Fibroblast of lung (primary cell): ENCODE data around the gene NRIP1. TPM values are rescaled to one million over a fixed set of nuclear protein-coding genes. Genes with fewer than 3 reads are reported as not detected.

Source experiments
- DNase-seq, 2 donors: peaks; one replicate each; pipeline versions ENCODE4 v3.0.0 to v3.0.0-alpha.2; 2010; ENCODE audit warnings: low read depth in 2 of 2
- H2AFZ ChIP-seq: 2 replicates; pipeline ENCODE4 v1.5.1; 2012; ENCODE audit warnings: low read length, control low read depth, inconsistent platforms
- H3K27ac ChIP-seq: 2 replicates; pipeline ENCODE4 v1.5.1; 2011; ENCODE audit warnings: low read length, control low read depth; ENCODE audit not compliant: insufficient read depth
- H3K27me3 ChIP-seq: 2 replicates; pipeline ENCODE4 v1.5.1; 2011; ENCODE audit warnings: mild to moderate bottlenecking, low read length; ENCODE audit not compliant: control insufficient read depth, insufficient read depth
- H3K36me3 ChIP-seq: 2 replicates; pipeline ENCODE4 v1.5.1; 2011; ENCODE audit warnings: low read length; ENCODE audit not compliant: control insufficient read depth, insufficient read depth
- H3K4me1 ChIP-seq: 2 replicates; pipeline ENCODE4 v1.5.1; 2011; ENCODE audit warnings: low read length; ENCODE audit not compliant: control insufficient read depth, insufficient read depth; ENCODE audit errors: extremely low read depth
- H3K4me2 ChIP-seq: 2 replicates; pipeline ENCODE4 v1.5.1; 2011; ENCODE audit warnings: low read length, control low read depth; ENCODE audit not compliant: insufficient read depth; ENCODE audit errors: extremely low read depth
- H3K4me3 ChIP-seq, 4 experiments: fragments of 200-600 bp in 1 of 4; sonication (generic) in 1 of 4; replicated peaks in 1 of 4; 2 replicates each; pipeline ENCODE4 v1.5.1; 2011 to 2016; ENCODE audit warnings: low read length in 4 of 4, low read depth in 3 of 4, mild to moderate bottlenecking in 3 of 4, control low read depth in 2 of 4, inconsistent platforms in 1 of 4, mixed read lengths in 1 of 4; ENCODE audit not compliant: insufficient read depth in 1 of 4; ENCODE audit errors: control extremely low read depth in 1 of 4
- H3K79me2 ChIP-seq: 2 replicates; pipeline ENCODE4 v1.5.1; 2012; ENCODE audit warnings: mild to moderate bottlenecking, low read length, inconsistent platforms; ENCODE audit not compliant: control insufficient read depth, insufficient read depth
- H3K9ac ChIP-seq: 2 replicates; pipeline ENCODE4 v1.5.1; 2011; ENCODE audit warnings: mild to moderate bottlenecking, low read length, control low read depth; ENCODE audit not compliant: insufficient read depth
- H3K9me3 ChIP-seq: 2 replicates; pipeline ENCODE4 v1.5.1; 2012; ENCODE audit warnings: low read depth, low read length; ENCODE audit not compliant: control insufficient read depth, insufficient read depth
- H4K20me1 ChIP-seq: 2 replicates; pipeline ENCODE4 v1.5.1; 2011; ENCODE audit warnings: low read length; ENCODE audit not compliant: control insufficient read depth, insufficient read depth; ENCODE audit errors: extremely low read depth
- EZH2 ChIP-seq: IDR thresholded peaks from 2 replicates; pipeline ENCODE4 v1.5.1; 2012; ENCODE audit warnings: low read length, control low read depth, mild to moderate bottlenecking; ENCODE audit errors: missing control alignments
- polyA plus RNA-seq, 2 donors: library from polyadenylated mRNA; depleted of rRNA in 1 of 2; stranded (reverse) in 1 of 2; unstranded in 1 of 2; fragments of >200 nt; gene quantifications; 2 replicates each; pipeline ENCODE4 v1.2.1, GENCODE V29; 2011 to 2012; ENCODE audit warnings: missing spikeins in 1 of 2
- total RNA-seq: library from RNA; depleted of rRNA; stranded (reverse); fragments of >200 nt; gene quantifications from 2 replicates; pipeline ENCODE4 v1.2.1, GENCODE V29; 2014
- TF ChIP-seq, protein P1 (sequence below), 2 donors: IDR thresholded peaks in 1 of 2; conservative IDR thresholded peaks in 1 of 2; 1 replicate in 1 of 2; 2 replicates in 1 of 2; pipeline ENCODE4 v1.5.1; 2011 to 2012; ENCODE audit warnings: low read length in 2 of 2, control low read depth in 1 of 2, inconsistent platforms in 1 of 2, low read depth in 1 of 2, mild to moderate bottlenecking in 1 of 2

The NRIP1 gene
- total and polyA plus RNA-seq, 2 donors (not counting 1 experiment from before 2014, with no cell fraction given), result 17.8 to 24.8 TPM

DNA sequence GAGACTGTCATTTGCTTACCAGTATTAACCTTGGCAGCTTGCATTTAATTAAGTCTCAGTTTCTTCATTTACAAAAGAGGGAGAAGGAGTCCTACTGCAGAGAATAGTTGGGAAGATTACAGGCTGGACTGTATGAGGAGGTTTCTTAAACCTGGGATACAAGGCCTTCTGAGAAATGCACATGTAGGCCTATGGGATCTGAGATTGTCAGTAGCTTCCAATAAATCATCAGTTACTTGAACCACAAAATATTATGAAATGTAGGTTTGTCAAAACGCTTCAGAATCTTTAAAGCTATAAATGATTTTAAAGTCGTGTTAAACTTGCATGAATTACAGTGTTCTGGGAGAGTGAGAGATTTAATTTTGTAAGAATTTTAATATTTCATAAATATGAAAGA is 69.6 kb downstream of the NRIP1 start:
- Histone ChIP-seq H3K79me2 (peaks cover 51% of the 10 kb centered on the region), H3K27ac (no peak overlapping the region), H3K4me3 (no peak overlapping the region), H4K20me1 (no peaks in the 10 kb centered on the region), H3K36me3 (no peaks in the 10 kb centered on the region), H2AFZ (no peak overlapping the region), H3K4me1 (peaks cover 2% of the 10 kb centered on the region), H3K27me3 (no peaks in the 10 kb centered on the region), H3K9ac (no peak overlapping the region), H3K9me3 (no peaks in the 10 kb centered on the region), H3K4me2 (no peak overlapping the region)
- TF ChIP-seq EZH2, result no peak
- TF ChIP-seq, protein P1, sequence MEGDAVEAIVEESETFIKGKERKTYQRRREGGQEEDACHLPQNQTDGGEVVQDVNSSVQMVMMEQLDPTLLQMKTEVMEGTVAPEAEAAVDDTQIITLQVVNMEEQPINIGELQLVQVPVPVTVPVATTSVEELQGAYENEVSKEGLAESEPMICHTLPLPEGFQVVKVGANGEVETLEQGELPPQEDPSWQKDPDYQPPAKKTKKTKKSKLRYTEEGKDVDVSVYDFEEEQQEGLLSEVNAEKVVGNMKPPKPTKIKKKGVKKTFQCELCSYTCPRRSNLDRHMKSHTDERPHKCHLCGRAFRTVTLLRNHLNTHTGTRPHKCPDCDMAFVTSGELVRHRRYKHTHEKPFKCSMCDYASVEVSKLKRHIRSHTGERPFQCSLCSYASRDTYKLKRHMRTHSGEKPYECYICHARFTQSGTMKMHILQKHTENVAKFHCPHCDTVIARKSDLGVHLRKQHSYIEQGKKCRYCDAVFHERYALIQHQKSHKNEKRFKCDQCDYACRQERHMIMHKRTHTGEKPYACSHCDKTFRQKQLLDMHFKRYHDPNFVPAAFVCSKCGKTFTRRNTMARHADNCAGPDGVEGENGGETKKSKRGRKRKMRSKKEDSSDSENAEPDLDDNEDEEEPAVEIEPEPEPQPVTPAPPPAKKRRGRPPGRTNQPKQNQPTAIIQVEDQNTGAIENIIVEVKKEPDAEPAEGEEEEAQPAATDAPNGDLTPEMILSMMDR (conservative IDR thresholded peaks at IDR 0.05 in 1 of 2, IDR thresholded peaks at IDR 0.05 in 1 of 2; ENCODE audit: low read depth in 1 of 2, low read length in 2 of 2), result no peak
- no peak for DNase-seq

DNA sequence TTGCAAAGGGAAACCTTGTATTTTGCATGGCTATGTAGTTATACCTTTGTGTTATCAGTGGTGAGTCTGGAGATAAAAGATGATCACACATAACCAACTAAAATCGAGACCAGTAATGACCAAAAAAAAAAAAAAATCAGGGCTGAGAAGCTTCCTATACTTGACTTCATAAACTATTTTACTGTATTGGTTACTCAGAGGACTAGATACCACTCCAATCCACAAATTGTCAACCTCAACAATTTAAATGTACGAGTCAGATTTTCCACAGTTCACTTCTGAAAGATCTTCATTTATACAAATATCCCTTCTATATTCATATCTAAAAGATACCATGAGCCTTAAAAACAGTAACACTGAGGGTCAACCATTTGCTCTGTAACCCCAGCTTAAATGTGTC is 71.7 kb downstream of the NRIP1 start:
- H3K4me3 ChIP-seq, result no peak overlapping the region
- H3K4me2 ChIP-seq, result no peak overlapping the region
- no peak overlapping the region for H2AFZ ChIP-seq
- peaks cover 2% of the 10 kb centered on the region for H3K4me1 ChIP-seq
- H3K27me3 ChIP-seq, result no peaks in the 10 kb centered on the region
- no peak for DNase-seq
- no peak overlapping the region for H3K9ac ChIP-seq
- H3K27ac ChIP-seq, result no peak overlapping the region
- H3K79me2 ChIP-seq, result peaks cover 41% of the 10 kb centered on the region
- TF ChIP-seq, protein P1 (conservative IDR thresholded peaks at IDR 0.05 in 1 of 2, IDR thresholded peaks at IDR 0.05 in 1 of 2; ENCODE audit: low read depth in 1 of 2, low read length in 2 of 2), result no peak
- TF ChIP-seq EZH2, result no peak
- H3K36me3 ChIP-seq, result no peaks in the 10 kb centered on the region
- H3K9me3 ChIP-seq, result no peaks in the 10 kb centered on the region
- H4K20me1 ChIP-seq, result no peaks in the 10 kb centered on the region

DNA sequence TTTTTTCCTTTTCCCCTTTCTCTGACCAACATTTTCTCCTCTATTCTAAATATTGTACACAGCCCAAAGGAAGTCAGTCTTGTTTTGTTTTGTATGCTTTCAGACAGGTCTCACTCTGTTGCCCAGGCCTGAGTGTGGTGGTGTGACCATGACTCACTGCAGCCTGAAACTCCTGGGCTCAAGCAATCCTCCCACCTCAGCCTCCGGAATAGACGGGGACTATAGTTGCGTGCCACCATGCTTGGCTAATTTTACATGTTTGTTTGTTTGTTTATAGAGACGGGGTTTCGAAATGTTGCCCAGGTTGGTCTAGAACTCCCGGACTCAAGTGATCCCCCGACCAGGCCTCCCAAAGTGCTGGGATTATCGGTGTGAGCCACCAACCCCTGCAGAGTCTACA is 72.8 kb downstream of the NRIP1 start:
- Histone ChIP-seq H4K20me1 (no peaks in the 10 kb centered on the region), H3K27me3 (no peaks in the 10 kb centered on the region), H3K4me2 (no peak overlapping the region), H3K36me3 (no peaks in the 10 kb centered on the region), H3K9me3 (no peaks in the 10 kb centered on the region), H3K9ac (no peak overlapping the region), H3K27ac (no peak overlapping the region), H3K4me1 (peaks cover 2% of the 10 kb centered on the region), H2AFZ (no peak overlapping the region), H3K79me2 (peaks cover 43% of the 10 kb centered on the region), H3K4me3 (no peak overlapping the region)
- TF ChIP-seq, protein P1 (conservative IDR thresholded peaks at IDR 0.05 in 1 of 2, IDR thresholded peaks at IDR 0.05 in 1 of 2; ENCODE audit: low read depth in 1 of 2, low read length in 2 of 2), result no peak
- TF ChIP-seq EZH2, result no peak
- no peak for DNase-seq
